HG02571 (cell line): ENCODE results near the gene NINL.
"Not testable (repeated sequence)": the region's sequence is repeated elsewhere in the genome, so short reads cannot be mapped to it uniquely, and the experiment has no call there.

ENCODE experiments used
- ATAC-seq: cut with Tn5 transposase; IDR thresholded peaks from one replicate; pipeline ENCODE4 v1.9.1; 2021; ENCODE audit warnings: mild to moderate bottlenecking, moderate library complexity; ENCODE audit not compliant: unreplicated experiment

NINL gene

GRCh38 chr20:25503936-25504335, 81.4 kb downstream of the NINL start:
- ATAC-seq = no peak

- ATAC-seq = not testable (repeated sequence)
Measured at GRCh38 chr20:25503051-25503639, 82.2 kb downstream of the NINL start.

- ATAC-seq = no peak
Measured at GRCh38 chr20:25500880-25501351, 84.4 kb downstream of the NINL start.

- ATAC-seq = no peak
Measured at GRCh38 chr20:25499855-25500434, 85.4 kb downstream of the NINL start.

GRCh38 chr20:25499031-25499430, 86.3 kb downstream of the NINL start:
- no peak for ATAC-seq

- ATAC-seq = no peak
Measured at GRCh38 chr20:25498280-25498606, 87.1 kb downstream of the NINL start.

GRCh38 chr20:25497586-25498279, 87.6 kb downstream of the NINL start:
- no peak for ATAC-seq

- no peak for ATAC-seq
Measured at GRCh38 chr20:25496968-25497401, 88.3 kb downstream of the NINL start.

- no peak for ATAC-seq
Measured at GRCh38 chr20:25496165-25496967, 89.0 kb downstream of the NINL start.

- no peak for ATAC-seq
Measured at GRCh38 chr20:25495189-25495824, 90.0 kb downstream of the NINL start.

- no peak for ATAC-seq
Measured at GRCh38 chr20:25494506-25495188, 90.7 kb downstream of the NINL start.

- ATAC-seq = no peak
Measured at GRCh38 chr20:25493748-25494505, 91.4 kb downstream of the NINL start.

- no peak for ATAC-seq
Measured at GRCh38 chr20:25493137-25493536, 92.2 kb downstream of the NINL start.

- no peak for ATAC-seq
Measured at GRCh38 chr20:25491446-25492038, 93.8 kb downstream of the NINL start.

- ATAC-seq = no peak
Measured at GRCh38 chr20:25490656-25491445, 94.5 kb downstream of the NINL start.

- ATAC-seq = no peak
Measured at GRCh38 chr20:25489221-25489871, 96.0 kb downstream of the NINL start.

GRCh38 chr20:25487975-25488374, 97.4 kb downstream of the NINL start:
- ATAC-seq = no peak

GRCh38 chr20:25487306-25487705, 98.0 kb downstream of the NINL start:
- ATAC-seq = no peak
